A673 (cell line): ENCODE data around the gene PCDH17.

Source experiments
- CTCF ChIP-seq: fragments of 300-800, 200-600 bp; sonication (generic); conservative IDR thresholded peaks from 2 replicates; pipeline ENCODE4 v1.5.1; 2017; ENCODE audit warnings: low read depth, mild to moderate bottlenecking, antibody characterized with exemption, low read length, moderate library complexity, mixed read lengths
- EZH2 ChIP-seq: fragments of 200-600 bp; sonication (generic); IDR thresholded peaks from 2 replicates; pipeline ENCODE4 v1.6.1; 2017; ENCODE audit warnings: borderline replicate concordance, low read depth, mild to moderate bottlenecking, mixed read lengths, antibody characterized with exemption, low read length; ENCODE audit not compliant: poor library complexity, severe bottlenecking

- TF ChIP-seq CTCF (no peak), EZH2 (no peak)
Observed at GRCh38 chr13:57630661-57631595, 616 bp upstream of the PCDH17 start.
